H1 (cell line): ENCODE measurements around the gene MXD3. TPM values are rescaled to one million over a fixed set of nuclear protein-coding genes. Genes with fewer than 3 reads are reported as not detected.

ENCODE experiments used
- JUN ChIP-seq: IDR thresholded peaks from 2 replicates; pipeline ENCODE4 v1.6.1; 2011; ENCODE audit warnings: low read depth, mild to moderate bottlenecking, improper control_type of control experiment, low read length
- polyA plus RNA-seq, 7 experiments: library from polyadenylated mRNA; depleted of rRNA in 3 of 7; stranded (reverse) in 5 of 7; unstranded in 2 of 7; fragments of >200 nt in 5 of 7; fragments of 200-250 nt in 2 of 7; gene quantifications; 1 replicate in 5 of 7; 2 replicates in 1 of 7; 4 replicates in 1 of 7; pipeline versions ENCODE4 v1.2.1 to v1.2.3, GENCODE V29; 2011 to 2013; ENCODE audit warnings: missing spikeins in 2 of 7, mixed read lengths in 2 of 7
- total RNA-seq: library from RNA; stranded (reverse); fragmentation: NEBNext Ultra II Directional; extraction: Animal tissue kit (Norgen Biotek cat#: 25700); gene quantifications from 2 replicates; pipeline ENCODE4 v1.2.1, GENCODE V29; 2021
- TF ChIP-seq, protein P1 (sequence below), 3 experiments: IDR thresholded peaks; 1 replicate in 2 of 3; 2 replicates in 1 of 3; pipeline versions ENCODE4 v1.5.1 to v1.6.1; 2011; ENCODE audit warnings: low read length in 3 of 3, mild to moderate bottlenecking in 3 of 3, inconsistent platforms in 2 of 3, low read depth in 1 of 3, moderate library complexity in 1 of 3; ENCODE audit not compliant: insufficient read depth in 1 of 3; ENCODE audit errors: control extremely low read depth in 1 of 3

The MXD3 gene
- total and polyA plus RNA-seq, 2 of the 8 experiments (the other 6 are each of a cell fraction or from before 2014, with no cell fraction given), result 6.5 to 7.7 TPM

DNA sequence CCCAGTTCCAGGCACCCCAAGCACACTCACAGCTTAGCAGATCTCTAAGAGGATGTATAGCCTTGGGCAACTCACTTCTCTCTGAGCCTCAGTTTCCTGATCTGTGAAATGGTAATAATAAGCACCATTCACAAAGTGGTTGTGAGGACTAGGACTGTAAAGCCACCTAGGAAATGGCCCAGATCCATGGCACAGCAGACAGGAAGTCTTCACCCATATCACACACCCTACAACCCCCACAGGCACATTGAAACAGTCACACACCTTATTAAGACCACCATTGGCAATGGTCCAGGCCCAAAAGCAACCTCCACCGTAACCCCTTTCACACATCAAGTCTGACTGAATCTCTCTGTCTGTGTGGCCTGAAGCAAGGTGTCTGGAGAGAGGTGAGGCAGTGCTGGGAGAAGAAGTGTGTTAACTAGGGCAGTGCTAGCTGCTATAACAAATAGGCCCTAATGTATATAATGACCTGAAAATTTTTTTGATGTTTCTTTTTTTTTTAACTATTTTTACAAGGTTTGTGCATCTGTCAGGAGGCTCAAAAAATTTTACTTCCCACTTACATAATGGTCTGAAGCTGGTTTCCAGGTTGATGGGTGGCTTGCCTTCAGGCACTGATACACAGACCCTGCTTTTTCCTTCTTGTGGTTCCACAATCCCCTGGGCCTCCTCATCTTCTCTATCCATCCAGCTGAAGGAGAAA is 43.6 kb upstream of the MXD3 start (continued):
- TF ChIP-seq, protein P1, sequence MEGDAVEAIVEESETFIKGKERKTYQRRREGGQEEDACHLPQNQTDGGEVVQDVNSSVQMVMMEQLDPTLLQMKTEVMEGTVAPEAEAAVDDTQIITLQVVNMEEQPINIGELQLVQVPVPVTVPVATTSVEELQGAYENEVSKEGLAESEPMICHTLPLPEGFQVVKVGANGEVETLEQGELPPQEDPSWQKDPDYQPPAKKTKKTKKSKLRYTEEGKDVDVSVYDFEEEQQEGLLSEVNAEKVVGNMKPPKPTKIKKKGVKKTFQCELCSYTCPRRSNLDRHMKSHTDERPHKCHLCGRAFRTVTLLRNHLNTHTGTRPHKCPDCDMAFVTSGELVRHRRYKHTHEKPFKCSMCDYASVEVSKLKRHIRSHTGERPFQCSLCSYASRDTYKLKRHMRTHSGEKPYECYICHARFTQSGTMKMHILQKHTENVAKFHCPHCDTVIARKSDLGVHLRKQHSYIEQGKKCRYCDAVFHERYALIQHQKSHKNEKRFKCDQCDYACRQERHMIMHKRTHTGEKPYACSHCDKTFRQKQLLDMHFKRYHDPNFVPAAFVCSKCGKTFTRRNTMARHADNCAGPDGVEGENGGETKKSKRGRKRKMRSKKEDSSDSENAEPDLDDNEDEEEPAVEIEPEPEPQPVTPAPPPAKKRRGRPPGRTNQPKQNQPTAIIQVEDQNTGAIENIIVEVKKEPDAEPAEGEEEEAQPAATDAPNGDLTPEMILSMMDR (IDR thresholded peaks at IDR 0.05; ENCODE audit: control extremely low read depth in 1 of 3, insufficient read depth in 1 of 3, low read depth in 1 of 3, low read length in 3 of 3), result no peak
- TF ChIP-seq JUN, result no peak
